DMS79 (cell line): ENCODE measurements around the gene PPFIBP1.
"Not testable (repeated sequence)": the region's sequence is repeated elsewhere in the genome, so short reads cannot be mapped to it uniquely, and the experiment has no call there.

Experiments
- DNase-seq: peaks from one replicate; lab custom pipeline; 2025; lab: John Stamatoyannopoulos, UW

The PPFIBP1 gene

GRCh38 chr12:27709932-27710591 lies 186.1 kb downstream of the PPFIBP1 start:
- DNase-seq: no peak

DNA sequence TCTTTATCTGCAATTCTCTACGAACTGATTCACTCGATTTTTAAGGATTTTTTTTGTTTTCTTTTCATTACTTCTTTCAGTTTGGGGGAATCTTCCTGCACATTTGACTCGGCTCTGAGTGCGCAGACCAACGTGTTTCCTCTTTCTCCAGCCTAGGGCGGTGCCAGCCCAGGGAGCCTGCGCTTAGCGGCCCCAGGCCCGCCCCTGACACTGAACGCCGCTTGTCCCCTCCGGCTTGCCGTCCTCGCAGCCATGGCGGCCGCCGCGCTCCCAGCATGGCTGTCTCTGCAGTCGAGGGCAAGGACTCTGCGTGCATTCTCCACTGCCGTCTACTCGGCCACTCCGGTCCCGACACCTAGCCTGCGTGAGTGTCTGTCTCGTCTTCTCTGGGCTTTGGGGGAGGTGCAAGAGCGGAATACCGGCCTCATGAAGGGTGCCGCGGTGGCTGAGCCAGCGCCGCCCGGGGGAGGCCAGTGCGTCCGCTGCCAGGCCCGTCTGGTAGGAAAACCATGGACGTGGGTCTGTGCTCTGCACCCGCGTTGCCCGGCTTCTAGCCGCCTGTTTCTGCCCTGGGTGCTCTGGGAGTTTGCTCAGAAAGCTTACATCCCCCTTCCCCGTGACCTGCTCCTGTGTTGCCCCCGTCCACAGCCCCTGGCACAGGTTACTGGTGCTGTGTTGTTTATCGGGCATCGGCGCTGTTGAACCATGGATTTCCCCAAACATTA lies 186.7 kb downstream of the PPFIBP1 start, which contains the start of gene MRPS35:
MRPS35 (plus strand) TSS at position 241 of the 725 bp plus-strand sequence; CDS start at position 253, 12 bp downstream.
- DNase-seq: peak; percentile 56

GRCh38 chr12:27711317-27711682 lies 187.3 kb downstream of the PPFIBP1 start:
- DNase-seq: no peak

DNA sequence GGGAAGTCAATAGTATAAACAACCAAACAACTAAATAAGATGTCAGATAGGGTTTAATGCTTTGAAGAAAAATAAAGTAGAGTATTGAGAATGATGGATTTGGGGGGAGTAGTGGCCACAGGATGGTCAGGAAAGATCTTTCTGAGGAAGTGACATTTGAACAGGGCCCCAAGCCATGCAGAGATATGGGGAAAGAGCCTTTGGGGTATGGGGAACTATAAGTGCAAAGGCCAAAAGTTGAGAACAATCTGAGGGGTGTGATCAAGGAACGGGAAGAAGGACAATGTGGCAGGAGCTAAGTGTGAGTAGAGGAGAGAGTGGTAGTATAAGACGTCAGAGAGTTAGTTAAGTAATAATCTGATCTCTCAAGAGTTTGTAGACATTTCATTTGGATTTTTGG lies 188.0 kb downstream of the PPFIBP1 start:
- DNase-seq: no peak

DNA sequence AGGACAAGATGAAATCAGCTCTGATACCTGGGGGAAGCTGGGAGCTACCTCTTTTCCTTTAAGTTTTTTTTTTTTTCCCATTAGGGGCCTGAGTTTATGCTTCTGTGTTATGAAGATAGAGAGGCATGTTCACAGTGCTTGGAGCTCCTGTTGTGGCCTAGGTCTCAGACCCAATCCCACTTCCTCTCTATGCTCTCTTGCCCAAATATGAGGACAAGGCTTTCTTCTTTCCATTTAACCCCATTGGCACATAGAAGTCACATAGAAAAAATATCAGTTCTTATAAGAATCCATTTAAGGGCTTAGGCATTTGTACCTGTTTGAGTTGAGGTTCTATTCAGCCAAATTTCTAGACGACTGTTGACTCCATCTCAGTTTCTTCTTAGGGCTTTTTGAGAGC lies 199.2 kb downstream of the PPFIBP1 start:
- DNase-seq: no peak

- DNase-seq: no peak
Observed at GRCh38 chr12:27730097-27730588, 206.1 kb downstream of the PPFIBP1 start.

DNA sequence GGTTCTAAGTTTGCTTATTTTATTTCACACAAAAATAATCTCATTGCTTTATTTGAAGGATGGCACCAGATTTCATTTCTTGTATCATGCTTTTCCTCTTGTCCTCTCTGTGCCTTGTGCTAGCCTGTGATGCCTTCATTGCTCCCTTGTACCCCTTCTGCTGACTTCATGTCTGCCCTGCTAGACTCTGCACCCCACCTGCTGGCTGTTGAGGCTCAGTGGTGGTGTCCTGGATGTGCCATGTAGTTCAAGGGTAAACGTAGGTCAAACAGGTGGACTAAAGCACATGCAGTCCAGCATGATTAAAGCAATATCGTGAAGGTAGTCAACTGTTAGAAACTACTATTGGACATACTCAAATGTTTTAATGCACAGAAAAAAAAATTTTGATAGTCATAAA lies 208.3 kb downstream of the PPFIBP1 start:
- DNase-seq: no peak

GRCh38 chr12:27733052-27733656 lies 209.1 kb downstream of the PPFIBP1 start:
- no peak for DNase-seq

DNA sequence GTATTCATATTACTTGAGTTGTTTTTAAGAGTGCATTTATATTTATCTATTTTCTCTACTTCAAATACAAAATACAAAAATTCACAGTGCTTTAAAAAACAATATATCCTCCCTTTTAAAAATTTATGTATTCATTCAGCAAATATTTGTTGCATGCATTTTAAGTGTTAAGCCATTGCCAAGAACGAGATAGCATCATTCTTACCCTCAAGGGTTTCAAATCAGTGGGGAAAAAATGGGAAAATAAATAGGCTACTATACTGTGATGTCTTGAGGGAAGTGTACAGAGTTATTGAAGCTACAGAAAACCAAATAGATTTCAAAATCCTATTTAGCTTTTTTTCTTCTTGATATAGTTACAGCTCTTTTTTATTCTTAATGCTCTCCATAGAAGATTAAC lies 209.8 kb downstream of the PPFIBP1 start:
- no peak for DNase-seq

DNA sequence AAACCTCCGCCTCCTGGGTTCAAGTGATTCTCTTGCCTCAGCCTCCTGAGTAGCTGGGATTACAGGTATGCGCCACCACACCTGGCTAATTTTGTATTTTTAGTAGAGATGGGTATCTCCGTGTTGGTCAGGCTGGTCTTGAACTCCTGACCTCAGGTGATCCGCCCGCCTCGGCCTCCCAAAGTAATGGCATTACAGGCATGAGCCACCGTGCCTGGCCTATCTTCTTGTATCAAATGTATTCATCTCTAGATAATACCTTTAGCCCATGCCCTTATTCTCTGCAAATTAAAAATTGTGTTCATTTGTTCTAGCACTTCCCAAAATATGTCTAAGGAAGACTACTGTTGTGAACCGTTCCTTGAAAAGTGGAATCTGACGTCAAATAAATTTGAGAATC lies 210.3 kb downstream of the PPFIBP1 start:
- DNase-seq: not testable (repeated sequence)

- no peak for DNase-seq
Observed at GRCh38 chr12:27743601-27744000, 219.6 kb downstream of the PPFIBP1 start.
